NCI-H128 (cell line): ENCODE data around the gene FAM114A2.

ENCODE experiments used
- DNase-seq: peaks from one replicate; lab custom pipeline; 2025; ENCODE audit not compliant: unreplicated experiment; lab: John Stamatoyannopoulos, UW

Gene FAM114A2

DNA sequence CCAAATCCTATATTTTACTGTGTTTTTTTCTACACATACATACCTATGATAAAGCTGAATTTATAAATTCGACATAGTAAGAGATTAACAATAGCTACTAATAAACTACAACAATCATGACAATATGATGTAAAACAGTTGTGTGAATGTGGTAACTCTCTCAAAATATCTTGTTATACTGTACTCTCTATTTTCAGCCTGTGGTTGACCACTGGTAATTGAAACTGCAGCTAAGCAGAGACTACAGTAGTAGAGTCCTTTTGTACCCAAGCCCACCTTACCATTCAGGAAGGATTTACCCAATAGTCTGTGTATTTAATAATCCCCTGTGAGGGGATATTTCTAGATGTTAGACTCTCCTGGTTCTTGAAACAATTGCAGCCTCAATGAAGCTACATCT, 86.7 kb downstream of the FAM114A2 start:
- no peak for DNase-seq

DNA sequence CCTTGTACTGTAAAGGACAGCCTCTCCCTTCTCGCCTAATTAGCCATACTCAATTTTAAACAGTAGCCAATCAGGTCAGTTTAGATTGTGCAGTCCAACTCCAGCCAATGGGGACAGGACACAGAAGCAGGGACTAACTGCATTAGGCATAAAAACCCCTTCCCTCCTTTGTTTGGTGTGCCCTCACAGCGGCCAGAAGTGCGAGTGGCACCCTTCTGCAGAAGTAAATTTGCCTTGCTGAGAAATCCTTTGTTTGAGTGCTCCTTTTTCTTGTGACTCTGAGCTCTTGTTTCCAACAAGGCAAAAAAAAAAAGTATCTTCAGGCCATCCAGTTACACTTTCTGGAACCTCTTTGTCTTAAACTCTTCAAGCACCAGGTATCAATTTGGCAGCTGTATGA, 97.4 kb downstream of the FAM114A2 start:
- no peak for DNase-seq
